K562 (cell line): ENCODE measurements around the gene EPB41L4A. TPM values are rescaled to one million over a fixed set of nuclear protein-coding genes. Genes with fewer than 3 reads are reported as not detected.

Experiments used
- ADNP ChIP-seq: fragments of 200-800 bp; sonication (Bioruptor generic); IDR thresholded peaks from 2 replicates; pipeline ENCODE4 v1.6.1; 2016; ENCODE audit warnings: missing genetic modification characterization, missing compliant biosample characterization
- CSDE1 ChIP-seq, 2 experiments: fragments of 450-650 bp; IDR thresholded peaks; 2 replicates each; pipeline ENCODE4 v1.6.1; 2016; ENCODE audit warnings: mild to moderate bottlenecking in 1 of 2
- DMBX1 ChIP-seq: fragments of 250-450 bp; sonication (Bioruptor Pico); IDR thresholded peaks from 2 replicates; pipeline ENCODE4 v1.8.0; 2022; ENCODE audit warnings: inconsistent platforms, mild to moderate bottlenecking, moderate library complexity, borderline replicate concordance
- EHMT2 ChIP-seq: fragments of 450-650 bp; IDR thresholded peaks from 2 replicates; pipeline ENCODE4 v1.6.1; 2018; ENCODE audit warnings: antibody characterized with exemption
- EZH2 ChIP-seq: IDR thresholded peaks from 2 replicates; pipeline ENCODE4 v1.6.1; 2012; ENCODE audit warnings: low read depth, mild to moderate bottlenecking, inconsistent platforms, low read length, borderline replicate concordance
- FOXA3 ChIP-seq, 2 experiments: fragments of 450-650 bp in 1 of 2; sonication (generic) in 1 of 2; formaldehyde crosslinking; IDR thresholded peaks in 1 of 2; conservative IDR thresholded peaks in 1 of 2; 2 replicates each; pipeline versions ENCODE4 v1.4.0 to v1.8.0; 2020 to 2022; ENCODE audit warnings: mild to moderate bottlenecking in 2 of 2, missing genetic modification reagents in 1 of 2
- RCOR1 ChIP-seq, 2 experiments: IDR thresholded peaks; 2 replicates each; pipeline ENCODE4 v1.6.1; 2012; ENCODE audit warnings: low read depth in 2 of 2, low read length in 2 of 2, borderline replicate concordance in 1 of 2, improper control_type of control experiment in 1 of 2
- ZNF212 ChIP-seq: fragments of 450-650 bp; formaldehyde crosslinking; IDR thresholded peaks from 2 replicates; pipeline ENCODE4 v1.4.0; 2020; ENCODE audit warnings: mild to moderate bottlenecking
- ZNF408 ChIP-seq: fragments of 250-450 bp; sonication (Bioruptor Pico); IDR thresholded peaks from 2 replicates; pipeline ENCODE4 v1.4.0; 2020; ENCODE audit warnings: low read depth, mild to moderate bottlenecking, moderate library complexity
- polyA plus RNA-seq, 8 experiments: library from polyadenylated mRNA; depleted of rRNA in 4 of 8; stranded (reverse) in 5 of 8; unstranded in 3 of 8; fragments of >200 nt; fragmentation: Nextera tagmentation in 2 of 8; fragmentation: Illumina TruSeq in 1 of 8; extraction: Ambion mirVana in 2 of 8; extraction: Trizol in 1 of 8; gene quantifications; 2 replicates each; pipeline versions ENCODE4 v1.2.1 to v1.2.3, GENCODE V29; 2011 to 2014; ENCODE audit warnings: inconsistent platforms in 1 of 8, missing spikeins in 1 of 8
- total RNA-seq, 7 experiments: library from RNA; depleted of rRNA in 6 of 7; stranded (reverse); fragments of >200 nt in 6 of 7; fragmentation: Illumina TruSeq in 2 of 7; extraction: Trizol in 2 of 7; gene quantifications; 2 replicates each; pipeline versions ENCODE4 v1.2.1 to v1.2.3, GENCODE V29; 2011 to 2021; ENCODE audit warnings: low replicate concordance in 1 of 7
- TF ChIP-seq, protein P1 (sequence below): fragments of 150-350 bp; IDR thresholded peaks from 2 replicates; pipeline ENCODE4 v1.6.1; 2014; ENCODE audit warnings: low read depth, mild to moderate bottlenecking, low read length, borderline replicate concordance
- TF ChIP-seq, protein P2 (sequence below), 2 experiments: IDR thresholded peaks in 1 of 2; conservative IDR thresholded peaks in 1 of 2; 2 replicates each; pipeline ENCODE4 v1.6.1; 2016; ENCODE audit warnings: low read depth in 2 of 2, mild to moderate bottlenecking in 1 of 2, missing compliant biosample characterization in 1 of 2, missing genetic modification characterization in 1 of 2, moderate library complexity in 1 of 2
- TF ChIP-seq, protein P3 (sequence below): fragments of 150-350 bp; conservative IDR thresholded peaks from 2 replicates; pipeline ENCODE4 v1.6.1; 2014; ENCODE audit warnings: low read length
- TF ChIP-seq, protein P4 (sequence below), 2 experiments: fragments of 450-650 bp in 1 of 2; sonication (generic) in 1 of 2; formaldehyde crosslinking; conservative IDR thresholded peaks; 2 replicates each; pipeline versions ENCODE4 v1.4.0 to v1.8.1; 2020 to 2022; ENCODE audit warnings: mild to moderate bottlenecking in 1 of 2, missing genetic modification reagents in 1 of 2

Gene EPB41L4A
- total and polyA plus RNA-seq, 9 of the 15 experiments (the other 6 are each of a cell fraction or from before 2014, with no cell fraction given): 0.04 to 0.35 (median 0.12) TPM; not detected in 3

DNA sequence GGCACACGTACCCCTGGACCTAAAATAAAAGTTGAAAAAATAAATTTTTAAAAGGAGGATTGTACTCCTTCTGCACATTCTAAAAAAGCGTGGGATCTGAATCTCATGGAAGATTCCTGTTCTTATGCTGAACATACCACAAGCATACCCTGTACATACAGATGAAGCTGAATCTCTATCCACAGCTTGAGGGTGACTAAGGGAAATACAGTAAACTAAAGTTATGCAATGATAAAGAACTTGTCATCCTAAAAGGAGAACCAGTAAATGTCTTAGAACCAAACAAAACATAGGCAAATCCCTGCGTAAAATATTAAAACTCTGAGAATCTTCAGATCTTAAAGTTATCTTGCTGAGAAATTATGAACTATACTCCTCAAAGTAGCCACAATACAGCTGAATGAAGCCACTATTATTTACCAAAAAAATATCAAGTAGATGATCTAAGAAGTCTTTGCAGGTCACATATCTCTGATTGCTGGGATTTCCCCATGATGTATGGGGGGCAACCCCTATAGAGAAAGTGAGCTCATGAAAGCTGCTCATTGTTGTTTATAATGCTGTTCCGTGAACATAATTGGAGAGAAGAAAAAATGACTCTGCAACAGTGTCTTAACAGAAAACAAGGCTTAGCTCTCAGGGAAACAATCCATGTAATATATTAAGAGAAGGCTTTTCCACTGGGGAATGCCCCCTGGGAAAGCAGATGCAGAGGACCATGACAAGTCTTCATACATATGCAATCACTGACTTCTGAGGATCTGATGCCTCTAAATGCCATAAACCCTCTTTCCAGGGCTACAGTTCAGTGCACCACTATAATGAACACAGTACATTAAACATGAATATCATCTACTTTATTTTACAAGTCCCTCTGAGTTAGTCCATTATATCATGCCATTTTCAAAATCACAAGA, 210.1 kb downstream of the EPB41L4A start (continued):
- TF ChIP-seq, protein P1, sequence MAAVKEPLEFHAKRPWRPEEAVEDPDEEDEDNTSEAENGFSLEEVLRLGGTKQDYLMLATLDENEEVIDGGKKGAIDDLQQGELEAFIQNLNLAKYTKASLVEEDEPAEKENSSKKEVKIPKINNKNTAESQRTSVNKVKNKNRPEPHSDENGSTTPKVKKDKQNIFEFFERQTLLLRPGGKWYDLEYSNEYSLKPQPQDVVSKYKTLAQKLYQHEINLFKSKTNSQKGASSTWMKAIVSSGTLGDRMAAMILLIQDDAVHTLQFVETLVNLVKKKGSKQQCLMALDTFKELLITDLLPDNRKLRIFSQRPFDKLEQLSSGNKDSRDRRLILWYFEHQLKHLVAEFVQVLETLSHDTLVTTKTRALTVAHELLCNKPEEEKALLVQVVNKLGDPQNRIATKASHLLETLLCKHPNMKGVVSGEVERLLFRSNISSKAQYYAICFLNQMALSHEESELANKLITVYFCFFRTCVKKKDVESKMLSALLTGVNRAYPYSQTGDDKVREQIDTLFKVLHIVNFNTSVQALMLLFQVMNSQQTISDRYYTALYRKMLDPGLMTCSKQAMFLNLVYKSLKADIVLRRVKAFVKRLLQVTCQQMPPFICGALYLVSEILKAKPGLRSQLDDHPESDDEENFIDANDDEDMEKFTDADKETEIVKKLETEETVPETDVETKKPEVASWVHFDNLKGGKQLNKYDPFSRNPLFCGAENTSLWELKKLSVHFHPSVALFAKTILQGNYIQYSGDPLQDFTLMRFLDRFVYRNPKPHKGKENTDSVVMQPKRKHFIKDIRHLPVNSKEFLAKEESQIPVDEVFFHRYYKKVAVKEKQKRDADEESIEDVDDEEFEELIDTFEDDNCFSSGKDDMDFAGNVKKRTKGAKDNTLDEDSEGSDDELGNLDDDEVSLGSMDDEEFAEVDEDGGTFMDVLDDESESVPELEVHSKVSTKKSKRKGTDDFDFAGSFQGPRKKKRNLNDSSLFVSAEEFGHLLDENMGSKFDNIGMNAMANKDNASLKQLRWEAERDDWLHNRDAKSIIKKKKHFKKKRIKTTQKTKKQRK: no peak
- TF ChIP-seq ADNP (tag) (no peak), FOXA3 (CRISPR knock-in tag; conservative IDR thresholded peaks at IDR 0.05 in 1 of 2, IDR thresholded peaks at IDR 0.05 in 1 of 2) (0 out of 4 replicates have a peak, but pooled peaks of 1 of the 2 experiments have one; percentile 36), DMBX1 (CRISPR knock-in tag) (no peak), EZH2 (no peak), EHMT2 (no peak), CSDE1 (IDR thresholded peaks at IDR 0.05) (no peak), RCOR1 (IDR thresholded peaks at IDR 0.05; ENCODE audit: borderline replicate concordance in 1 of 2, low read depth in 2 of 2, low read length in 2 of 2) (no peak), ZNF408 (CRISPR knock-in tag) (no peak), ZNF212 (CRISPR knock-in tag) (no peak)
- TF ChIP-seq, protein P2, sequence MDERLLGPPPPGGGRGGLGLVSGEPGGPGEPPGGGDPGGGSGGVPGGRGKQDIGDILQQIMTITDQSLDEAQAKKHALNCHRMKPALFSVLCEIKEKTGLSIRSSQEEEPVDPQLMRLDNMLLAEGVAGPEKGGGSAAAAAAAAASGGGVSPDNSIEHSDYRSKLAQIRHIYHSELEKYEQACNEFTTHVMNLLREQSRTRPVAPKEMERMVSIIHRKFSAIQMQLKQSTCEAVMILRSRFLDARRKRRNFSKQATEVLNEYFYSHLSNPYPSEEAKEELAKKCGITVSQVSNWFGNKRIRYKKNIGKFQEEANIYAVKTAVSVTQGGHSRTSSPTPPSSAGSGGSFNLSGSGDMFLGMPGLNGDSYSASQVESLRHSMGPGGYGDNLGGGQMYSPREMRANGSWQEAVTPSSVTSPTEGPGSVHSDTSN (CRISPR knock-in tag; IDR thresholded peaks at IDR 0.05; ENCODE audit: low read depth): no peak
- TF ChIP-seq, protein P2 (tag; conservative IDR thresholded peaks at IDR 0.05; ENCODE audit: low read depth): peak; percentile 19; the same call in 1 of the 2 replicates
- TF ChIP-seq, protein P3, sequence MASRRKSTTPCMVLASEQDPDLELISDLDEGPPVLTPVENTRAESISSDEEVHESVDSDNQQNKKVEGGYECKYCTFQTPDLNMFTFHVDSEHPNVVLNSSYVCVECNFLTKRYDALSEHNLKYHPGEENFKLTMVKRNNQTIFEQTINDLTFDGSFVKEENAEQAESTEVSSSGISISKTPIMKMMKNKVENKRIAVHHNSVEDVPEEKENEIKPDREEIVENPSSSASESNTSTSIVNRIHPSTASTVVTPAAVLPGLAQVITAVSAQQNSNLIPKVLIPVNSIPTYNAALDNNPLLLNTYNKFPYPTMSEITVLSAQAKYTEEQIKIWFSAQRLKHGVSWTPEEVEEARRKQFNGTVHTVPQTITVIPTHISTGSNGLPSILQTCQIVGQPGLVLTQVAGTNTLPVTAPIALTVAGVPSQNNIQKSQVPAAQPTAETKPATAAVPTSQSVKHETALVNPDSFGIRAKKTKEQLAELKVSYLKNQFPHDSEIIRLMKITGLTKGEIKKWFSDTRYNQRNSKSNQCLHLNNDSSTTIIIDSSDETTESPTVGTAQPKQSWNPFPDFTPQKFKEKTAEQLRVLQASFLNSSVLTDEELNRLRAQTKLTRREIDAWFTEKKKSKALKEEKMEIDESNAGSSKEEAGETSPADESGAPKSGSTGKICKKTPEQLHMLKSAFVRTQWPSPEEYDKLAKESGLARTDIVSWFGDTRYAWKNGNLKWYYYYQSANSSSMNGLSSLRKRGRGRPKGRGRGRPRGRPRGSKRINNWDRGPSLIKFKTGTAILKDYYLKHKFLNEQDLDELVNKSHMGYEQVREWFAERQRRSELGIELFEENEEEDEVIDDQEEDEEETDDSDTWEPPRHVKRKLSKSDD: no peak
- TF ChIP-seq, protein P4, sequence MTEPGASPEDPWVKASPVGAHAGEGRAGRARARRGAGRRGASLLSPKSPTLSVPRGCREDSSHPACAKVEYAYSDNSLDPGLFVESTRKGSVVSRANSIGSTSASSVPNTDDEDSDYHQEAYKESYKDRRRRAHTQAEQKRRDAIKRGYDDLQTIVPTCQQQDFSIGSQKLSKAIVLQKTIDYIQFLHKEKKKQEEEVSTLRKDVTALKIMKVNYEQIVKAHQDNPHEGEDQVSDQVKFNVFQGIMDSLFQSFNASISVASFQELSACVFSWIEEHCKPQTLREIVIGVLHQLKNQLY (CRISPR knock-in tag; conservative IDR thresholded peaks at IDR 0.05): no peak
